Gastrocnemius medialis (tissue), 4 donors: ENCODE results near the gene BBS9.

Source experiments
- POLR2A ChIP-seq, 2 donors: fragments of 450-650 bp; IDR thresholded peaks; one replicate each; pipeline ENCODE4 v1.6.1; 2017; ENCODE audit warnings: antibody characterized with exemption in 2 of 2, mild to moderate bottlenecking in 2 of 2, moderate library complexity in 2 of 2
- TF ChIP-seq, protein P1 (sequence below), 5 experiments: fragments of 450-650 bp in 3 of 5; fragments of 200-600 bp in 2 of 5; sonication (generic) in 2 of 5; IDR thresholded peaks in 4 of 5; conservative IDR thresholded peaks in 1 of 5; 1 replicate in 4 of 5; 2 replicates in 1 of 5; pipeline ENCODE4 v1.5.1; 2016 to 2019; ENCODE audit warnings: antibody characterized with exemption in 5 of 5, mild to moderate bottlenecking in 3 of 5, moderate library complexity in 3 of 5

DNA sequence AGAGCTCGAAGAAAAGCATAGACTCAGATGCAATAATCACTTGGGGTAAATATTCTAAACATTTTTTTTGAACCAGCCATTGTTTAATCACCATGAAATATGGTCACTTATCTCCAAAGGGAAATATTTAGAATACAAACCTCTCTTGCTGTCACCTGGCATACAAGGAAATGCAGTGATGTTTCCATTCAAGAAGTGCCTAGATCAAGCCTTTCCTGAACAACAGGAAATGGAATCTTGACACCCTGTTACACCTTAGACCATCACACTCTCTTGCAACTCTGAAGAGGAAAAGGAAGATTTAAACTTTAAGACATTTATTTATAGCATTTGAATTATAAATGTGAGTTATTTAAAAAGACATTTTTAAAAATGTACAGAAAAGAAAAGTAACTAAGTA is 512.9 kb downstream of the BBS9 start:
- TF ChIP-seq, protein P1, sequence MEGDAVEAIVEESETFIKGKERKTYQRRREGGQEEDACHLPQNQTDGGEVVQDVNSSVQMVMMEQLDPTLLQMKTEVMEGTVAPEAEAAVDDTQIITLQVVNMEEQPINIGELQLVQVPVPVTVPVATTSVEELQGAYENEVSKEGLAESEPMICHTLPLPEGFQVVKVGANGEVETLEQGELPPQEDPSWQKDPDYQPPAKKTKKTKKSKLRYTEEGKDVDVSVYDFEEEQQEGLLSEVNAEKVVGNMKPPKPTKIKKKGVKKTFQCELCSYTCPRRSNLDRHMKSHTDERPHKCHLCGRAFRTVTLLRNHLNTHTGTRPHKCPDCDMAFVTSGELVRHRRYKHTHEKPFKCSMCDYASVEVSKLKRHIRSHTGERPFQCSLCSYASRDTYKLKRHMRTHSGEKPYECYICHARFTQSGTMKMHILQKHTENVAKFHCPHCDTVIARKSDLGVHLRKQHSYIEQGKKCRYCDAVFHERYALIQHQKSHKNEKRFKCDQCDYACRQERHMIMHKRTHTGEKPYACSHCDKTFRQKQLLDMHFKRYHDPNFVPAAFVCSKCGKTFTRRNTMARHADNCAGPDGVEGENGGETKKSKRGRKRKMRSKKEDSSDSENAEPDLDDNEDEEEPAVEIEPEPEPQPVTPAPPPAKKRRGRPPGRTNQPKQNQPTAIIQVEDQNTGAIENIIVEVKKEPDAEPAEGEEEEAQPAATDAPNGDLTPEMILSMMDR (IDR thresholded peaks at IDR 0.05 in 4 of 5, conservative IDR thresholded peaks at IDR 0.05 in 1 of 5), result no peak
- TF ChIP-seq POLR2A (IDR thresholded peaks at IDR 0.05), result no peak
